NCI-H2171 treated with DMSO at 0.1 percent for 48 hours (cell line): ENCODE measurements around the gene IDS.
"Not testable (repeated sequence)": the region's sequence is repeated elsewhere in the genome, so short reads cannot be mapped to it uniquely, and the experiment has no call there.

Experiments
- DNase-seq: peaks from one replicate; lab custom pipeline; 2025; lab: John Stamatoyannopoulos, UW

Gene IDS, protein sequence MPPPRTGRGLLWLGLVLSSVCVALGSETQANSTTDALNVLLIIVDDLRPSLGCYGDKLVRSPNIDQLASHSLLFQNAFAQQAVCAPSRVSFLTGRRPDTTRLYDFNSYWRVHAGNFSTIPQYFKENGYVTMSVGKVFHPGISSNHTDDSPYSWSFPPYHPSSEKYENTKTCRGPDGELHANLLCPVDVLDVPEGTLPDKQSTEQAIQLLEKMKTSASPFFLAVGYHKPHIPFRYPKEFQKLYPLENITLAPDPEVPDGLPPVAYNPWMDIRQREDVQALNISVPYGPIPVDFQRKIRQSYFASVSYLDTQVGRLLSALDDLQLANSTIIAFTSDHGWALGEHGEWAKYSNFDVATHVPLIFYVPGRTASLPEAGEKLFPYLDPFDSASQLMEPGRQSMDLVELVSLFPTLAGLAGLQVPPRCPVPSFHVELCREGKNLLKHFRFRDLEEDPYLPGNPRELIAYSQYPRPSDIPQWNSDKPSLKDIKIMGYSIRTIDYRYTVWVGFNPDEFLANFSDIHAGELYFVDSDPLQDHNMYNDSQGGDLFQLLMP

DNA sequence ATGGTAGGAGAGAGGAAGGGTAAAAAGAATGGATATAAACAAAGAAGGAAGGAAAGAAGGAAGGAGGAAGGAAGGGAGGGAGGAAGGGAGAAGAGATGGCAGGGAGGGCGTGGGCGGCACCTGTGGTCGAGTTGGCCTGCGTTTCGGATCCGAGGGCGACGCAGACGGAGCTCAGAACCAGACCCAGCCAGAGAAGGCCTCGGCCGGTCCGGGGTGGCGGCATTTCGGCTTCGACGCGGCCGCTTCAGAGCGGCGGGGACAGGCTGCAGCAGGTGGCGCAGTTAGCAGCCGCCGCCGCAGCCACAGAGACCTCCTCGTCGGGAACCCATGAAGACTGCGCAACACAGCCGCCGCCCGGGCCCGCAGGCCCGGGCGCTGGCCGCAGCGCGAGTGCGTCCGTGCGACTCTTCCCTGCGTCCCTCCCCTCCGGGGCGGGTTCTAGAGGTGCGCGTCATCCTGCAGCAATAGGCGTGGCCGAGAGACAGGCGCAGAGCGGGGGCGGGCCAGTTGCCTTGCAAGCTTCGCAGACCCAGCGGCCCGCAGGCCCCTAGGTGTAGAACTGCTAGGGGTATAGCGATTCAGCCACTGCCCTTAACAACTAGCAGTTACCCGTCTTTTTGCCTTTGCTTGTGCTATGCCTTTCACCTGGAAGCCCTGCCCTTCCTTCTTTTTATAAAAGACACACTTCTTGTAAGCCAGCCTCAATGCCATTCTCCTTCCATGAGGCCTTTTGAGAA, at the start of gene IDS:
Gene IDS (minus strand): TSS at position 392 of the 737 bp plus-strand sequence. CDS start 169 bp downstream, at position 223.
- DNase-seq: peak; percentile 70

DNA sequence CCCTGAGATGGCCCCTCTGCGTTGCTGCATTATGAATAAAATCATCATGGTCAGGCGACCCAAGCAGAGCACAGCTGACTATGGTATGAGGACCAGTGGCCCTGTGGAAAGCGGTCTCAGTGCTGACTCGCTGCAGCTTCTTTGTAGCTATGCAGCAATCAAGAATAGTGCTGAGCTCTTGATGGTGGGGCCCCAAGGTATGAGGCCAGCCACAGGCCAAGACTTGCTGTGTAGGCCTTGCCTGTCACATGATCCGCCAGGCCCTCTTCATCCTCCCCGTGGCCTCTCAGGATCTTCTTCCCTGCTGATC, 46.8 kb upstream of the IDS start:
- not testable (repeated sequence) for DNase-seq

- DNase-seq: not testable (repeated sequence)
These were observed 46.3 kb upstream of the IDS start for GRCh38 chrX:149551245-149551938.

GRCh38 chrX:149550454-149550853, 45.3 kb upstream of the IDS start:
- DNase-seq: not testable (repeated sequence)

GRCh38 chrX:149549701-149550100, 44.6 kb upstream of the IDS start, which contains the start of gene HSFX3:
Gene HSFX3 (minus strand): TSS chrX:149549924. CDS start chrX:149549852, 72 bp downstream.
- DNase-seq: not testable (repeated sequence)

GRCh38 chrX:149547782-149548181, 42.7 kb upstream of the IDS start:
- not testable (repeated sequence) for DNase-seq

DNA sequence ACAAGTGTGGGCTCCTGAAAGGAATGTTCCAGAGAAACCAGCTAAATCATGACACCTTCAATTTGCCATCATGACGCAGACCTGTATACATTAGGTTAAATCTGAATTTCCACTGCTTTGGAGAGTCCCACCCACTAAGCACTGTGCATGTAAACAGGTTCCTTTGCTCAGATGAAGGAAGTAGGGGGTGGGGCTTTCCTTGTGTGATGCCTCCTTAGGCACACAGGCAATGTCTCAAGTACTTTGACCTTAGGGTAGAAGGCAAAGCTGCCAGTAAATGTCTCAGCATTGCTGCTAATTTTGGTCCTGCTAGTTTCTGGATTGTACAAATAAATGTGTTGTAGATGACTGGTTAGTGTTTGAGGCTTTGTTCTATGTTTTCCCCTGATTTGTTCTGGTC, 41.9 kb upstream of the IDS start:
- not testable (repeated sequence) for DNase-seq

GRCh38 chrX:149545545-149546543, 40.7 kb upstream of the IDS start:
- DNase-seq: not testable (repeated sequence)

DNA sequence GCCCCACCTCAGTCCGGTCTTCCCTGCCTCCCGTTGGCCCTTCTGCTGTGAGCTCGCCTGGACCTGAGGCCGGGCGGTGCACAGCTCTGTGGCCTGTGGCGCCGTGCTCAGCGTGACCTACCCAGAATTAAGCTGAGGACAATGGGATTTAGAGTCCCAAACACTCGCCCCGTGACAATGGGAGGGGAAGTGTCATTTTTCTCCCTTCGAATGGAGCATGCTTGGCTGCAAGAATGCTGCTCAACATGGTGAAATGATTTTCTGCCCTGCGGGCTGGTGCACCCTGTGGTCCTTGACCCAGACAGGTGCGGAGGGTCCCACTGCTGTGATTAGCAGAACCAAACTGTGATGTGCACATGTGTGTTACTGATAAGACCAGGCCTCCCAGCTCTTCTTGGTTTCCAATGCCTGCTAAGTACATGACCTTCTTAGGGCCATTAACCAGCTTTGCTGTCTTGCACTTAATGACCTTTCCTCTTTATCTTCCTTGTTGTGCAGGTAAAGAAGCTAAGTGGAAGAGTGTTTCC, 36.5 kb upstream of the IDS start:
- DNase-seq: no peak

GRCh38 chrX:149540621-149541520, 35.8 kb upstream of the IDS start, which contains the start of gene EOLA1:
Gene EOLA1 (plus strand): TSS chrX:149541012. CDS start chrX:149545631, 4,619 bp downstream.
- peak; percentile 94 for DNase-seq

- DNase-seq: peak; percentile 87
These were observed 35.1 kb upstream of the IDS start for GRCh38 chrX:149540131-149540620.

GRCh38 chrX:149539283-149540130, 34.4 kb upstream of the IDS start:
- DNase-seq: peak; percentile 95

DNA sequence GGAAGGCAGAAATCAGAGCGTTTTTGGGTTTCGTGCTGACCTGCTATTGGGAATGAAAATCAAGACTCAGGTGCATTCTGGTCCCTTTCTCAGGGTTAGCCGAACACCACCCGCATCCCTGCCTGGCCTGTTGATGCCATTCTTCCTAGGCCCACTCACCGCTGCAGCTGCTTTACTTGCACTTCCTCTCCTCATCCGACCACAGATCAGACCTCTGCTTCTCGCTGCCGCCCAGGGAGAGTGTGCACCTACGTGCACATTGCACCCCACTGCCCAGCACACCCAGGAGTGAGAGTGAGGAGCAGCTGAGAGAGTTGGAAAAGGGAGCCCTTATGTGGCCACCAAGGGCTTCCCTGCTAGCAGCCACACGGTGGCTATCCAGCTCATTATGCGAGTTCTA, 32.4 kb upstream of the IDS start:
- not testable (repeated sequence) for DNase-seq

- DNase-seq: not testable (repeated sequence)
These were observed 30.0 kb upstream of the IDS start for GRCh38 chrX:149534926-149535602.

DNA sequence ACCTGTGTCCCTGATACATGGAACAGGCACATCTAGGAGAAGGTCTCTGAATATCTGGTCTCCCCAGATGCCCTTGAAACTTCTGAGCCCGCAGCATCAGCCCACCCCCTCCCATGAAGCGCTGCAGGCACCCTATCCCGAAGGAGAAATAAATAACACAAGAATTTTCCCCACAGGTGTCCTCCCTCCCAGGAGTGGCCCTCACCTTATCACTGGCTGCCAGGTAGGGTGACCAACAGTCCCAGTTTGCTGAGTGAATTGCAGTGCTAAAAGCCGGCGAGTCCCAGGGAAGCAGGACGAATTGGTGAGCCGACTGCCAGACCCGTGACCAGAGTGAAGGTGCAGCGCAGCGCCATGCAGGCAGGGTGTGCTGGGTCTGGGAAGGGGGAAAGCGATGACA, 28.9 kb upstream of the IDS start:
- not testable (repeated sequence) for DNase-seq

DNA sequence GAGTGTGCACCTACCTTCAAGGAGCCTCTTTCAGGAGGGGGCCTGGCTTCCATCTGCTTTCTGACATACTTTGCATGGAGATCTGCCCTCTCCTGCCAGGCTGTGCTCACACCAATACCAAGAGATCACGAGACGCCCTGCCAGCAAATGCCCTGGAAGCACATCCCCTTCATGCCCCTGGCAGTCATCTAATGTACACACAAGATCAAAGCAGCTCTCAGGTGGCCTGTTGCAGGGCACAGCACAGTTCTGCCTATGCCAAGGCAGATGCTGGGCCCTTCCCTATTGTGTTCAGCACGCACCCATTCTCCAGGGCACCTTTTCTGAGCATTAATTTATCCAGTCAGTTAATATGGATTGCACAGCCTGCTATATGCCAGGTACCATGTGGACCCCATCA, 27.8 kb upstream of the IDS start:
- DNase-seq: not testable (repeated sequence)

GRCh38 chrX:149531599-149531998, 26.5 kb upstream of the IDS start:
- DNase-seq: no peak

- DNase-seq: no peak
These were observed 23.3 kb upstream of the IDS start for GRCh38 chrX:149528381-149528780.
